NCI-H1930 (cell line): ENCODE data around the gene CALHM1.
"Not testable (repeated sequence)": the region's sequence is repeated elsewhere in the genome, so short reads cannot be mapped to it uniquely, and the experiment has no call there.

Experiments used
- DNase-seq, 2 experiments: peaks; one replicate each; lab custom pipeline; 2025; lab: John Stamatoyannopoulos, UW

The CALHM1 gene, protein sequence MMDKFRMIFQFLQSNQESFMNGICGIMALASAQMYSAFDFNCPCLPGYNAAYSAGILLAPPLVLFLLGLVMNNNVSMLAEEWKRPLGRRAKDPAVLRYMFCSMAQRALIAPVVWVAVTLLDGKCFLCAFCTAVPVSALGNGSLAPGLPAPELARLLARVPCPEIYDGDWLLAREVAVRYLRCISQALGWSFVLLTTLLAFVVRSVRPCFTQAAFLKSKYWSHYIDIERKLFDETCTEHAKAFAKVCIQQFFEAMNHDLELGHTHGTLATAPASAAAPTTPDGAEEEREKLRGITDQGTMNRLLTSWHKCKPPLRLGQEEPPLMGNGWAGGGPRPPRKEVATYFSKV

DNA sequence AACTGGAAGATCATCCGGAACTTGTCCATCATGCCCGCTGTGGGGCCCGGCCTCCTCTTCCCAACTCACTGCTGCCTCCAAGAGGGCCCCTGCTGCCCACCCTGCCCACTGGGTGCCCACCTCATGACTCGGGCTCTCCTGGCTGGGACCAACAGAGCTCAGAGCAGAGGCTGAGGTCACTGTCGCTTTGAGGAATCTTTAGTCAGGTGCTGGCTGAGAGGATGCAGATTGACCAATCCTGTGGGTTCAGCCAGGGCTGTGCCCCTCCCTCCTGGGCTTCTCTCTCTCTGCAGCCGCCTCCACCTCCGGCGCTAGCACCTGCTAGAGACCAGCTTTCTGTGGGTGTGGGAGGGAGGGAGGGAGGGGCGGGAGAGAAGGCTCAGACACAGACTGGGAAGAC is at the start of gene CALHM1:
Gene CALHM1, minus strand, starts transcription at position 181 of the 400 bp plus-strand sequence. Its CDS starts 149 bp downstream, at position 32.
- no peak for DNase-seq

DNA sequence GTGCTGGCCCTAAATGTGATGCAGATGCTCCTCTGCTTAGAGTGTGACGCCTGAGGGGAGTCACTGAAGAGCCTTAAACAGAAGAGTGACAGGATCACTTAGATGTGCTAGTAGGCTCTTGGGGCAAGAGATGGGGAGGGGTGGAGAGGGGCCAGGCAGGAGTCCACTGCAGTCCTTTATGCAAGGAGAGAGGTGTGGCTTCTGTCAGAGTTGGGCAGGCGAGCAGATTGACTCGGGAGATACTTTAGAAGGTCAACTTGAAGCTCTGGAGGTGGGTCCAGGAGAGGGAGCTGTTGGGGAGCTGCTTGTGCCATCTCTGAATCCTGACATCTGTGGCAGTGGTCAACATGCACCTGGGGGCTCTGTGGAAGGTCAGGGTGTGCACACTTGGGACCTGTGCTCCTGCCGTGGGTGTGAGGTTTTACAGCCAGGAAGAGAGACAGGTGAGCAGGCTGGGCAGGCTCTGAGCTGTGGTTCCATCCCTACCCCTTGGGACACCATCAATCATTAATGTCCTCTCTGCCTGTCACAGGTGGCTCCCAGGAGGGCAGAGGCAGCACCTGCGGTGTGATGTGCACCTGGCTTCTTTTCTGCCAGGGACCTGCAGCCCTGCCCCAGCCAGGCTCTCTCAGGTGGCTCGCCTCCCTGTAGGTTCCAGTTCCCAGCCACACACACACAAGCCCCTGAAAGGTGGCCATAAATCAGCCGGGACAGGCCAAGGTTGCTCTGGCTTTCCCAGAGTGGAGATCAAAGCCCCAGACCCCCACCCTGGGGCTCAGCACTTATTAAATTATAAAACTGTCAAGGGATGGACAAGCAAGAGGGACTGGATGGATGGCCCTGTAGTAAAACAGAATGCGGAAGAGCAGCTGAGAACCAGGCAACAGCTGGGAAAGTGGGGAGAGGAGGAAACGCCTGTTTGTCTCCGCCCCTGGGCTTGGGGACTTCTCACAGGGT is 48.8 kb upstream of the CALHM1 start:
- DNase-seq, result no peak

DNA sequence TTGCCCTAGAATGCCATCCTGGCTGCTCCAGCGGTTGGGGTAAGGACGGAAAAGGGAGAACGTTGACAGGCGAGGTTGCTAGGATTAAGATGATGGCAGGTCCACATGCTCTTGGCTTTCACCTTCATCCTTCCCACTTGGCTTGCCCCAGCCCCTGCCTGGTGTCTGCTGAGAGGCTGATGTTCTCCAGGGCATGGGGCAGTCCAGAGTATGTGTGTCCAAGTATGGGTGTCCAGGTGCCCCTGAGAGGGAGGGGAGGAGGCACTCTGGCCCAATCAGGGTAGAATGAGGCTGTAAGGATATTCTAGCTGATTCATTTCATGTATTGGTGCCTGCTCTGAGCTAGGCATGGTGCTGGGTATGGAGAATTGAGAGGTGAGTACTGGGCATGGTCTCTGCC is 47.4 kb upstream of the CALHM1 start:
- no peak for DNase-seq

DNA sequence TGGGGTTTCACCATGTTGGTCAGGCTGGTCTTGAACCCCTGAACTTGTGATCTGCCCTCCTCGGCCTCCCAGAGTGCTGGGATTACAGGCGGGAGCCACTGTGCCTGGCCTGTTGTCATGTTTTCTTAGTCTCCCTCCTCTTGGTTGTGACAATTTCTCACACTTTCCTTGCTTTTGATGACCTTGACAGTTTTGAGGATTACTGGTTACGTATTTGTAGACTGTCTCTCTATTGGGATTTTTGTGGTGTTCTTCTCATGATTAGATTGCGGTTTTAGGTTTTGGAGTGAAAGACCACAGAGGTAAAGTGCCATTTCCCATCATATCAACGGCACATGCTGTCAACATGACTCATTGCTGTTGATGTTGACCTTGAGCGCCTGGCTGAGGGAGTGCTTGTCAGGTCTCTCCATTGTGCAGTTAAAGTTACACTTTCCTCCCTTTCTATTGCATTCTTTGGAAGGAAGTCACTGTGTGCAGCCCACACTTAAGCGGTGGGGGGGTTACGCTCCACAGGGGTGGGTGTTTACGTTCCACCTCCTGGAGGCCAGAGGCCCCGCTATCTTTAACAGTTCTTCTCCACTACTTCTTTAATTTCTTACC is 45.6 kb upstream of the CALHM1 start:
- DNase-seq, result no peak

GRCh38 chr10:103503777-103504176 is 45.1 kb upstream of the CALHM1 start:
- not testable (repeated sequence) for DNase-seq

- DNase-seq, result no peak
Observed at GRCh38 chr10:103502849-103503660, 44.4 kb upstream of the CALHM1 start.

DNA sequence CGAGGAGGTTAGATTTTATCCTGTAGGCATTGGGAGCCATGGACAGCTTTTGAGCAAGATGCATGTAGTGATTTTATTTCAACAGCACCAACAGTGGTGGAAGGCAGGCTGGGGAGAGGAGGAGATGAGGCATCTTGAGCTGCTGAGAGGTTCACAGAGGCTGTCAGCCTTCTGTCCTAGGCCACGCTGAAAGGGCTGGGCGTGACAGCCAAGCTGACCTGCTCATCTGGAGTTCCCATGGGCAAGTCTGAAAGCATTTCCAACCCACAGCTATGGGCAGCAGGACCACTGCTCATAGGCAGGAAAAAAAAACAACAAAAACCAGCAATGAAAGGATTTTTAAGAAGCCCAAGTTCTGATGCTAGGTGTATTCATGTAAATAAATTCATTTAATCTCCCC is 42.5 kb upstream of the CALHM1 start:
- no peak for DNase-seq

GRCh38 chr10:103500481-103500880 is 41.8 kb upstream of the CALHM1 start:
- DNase-seq, result no peak

GRCh38 chr10:103499881-103500280 is 41.2 kb upstream of the CALHM1 start:
- DNase-seq, result no peak

DNA sequence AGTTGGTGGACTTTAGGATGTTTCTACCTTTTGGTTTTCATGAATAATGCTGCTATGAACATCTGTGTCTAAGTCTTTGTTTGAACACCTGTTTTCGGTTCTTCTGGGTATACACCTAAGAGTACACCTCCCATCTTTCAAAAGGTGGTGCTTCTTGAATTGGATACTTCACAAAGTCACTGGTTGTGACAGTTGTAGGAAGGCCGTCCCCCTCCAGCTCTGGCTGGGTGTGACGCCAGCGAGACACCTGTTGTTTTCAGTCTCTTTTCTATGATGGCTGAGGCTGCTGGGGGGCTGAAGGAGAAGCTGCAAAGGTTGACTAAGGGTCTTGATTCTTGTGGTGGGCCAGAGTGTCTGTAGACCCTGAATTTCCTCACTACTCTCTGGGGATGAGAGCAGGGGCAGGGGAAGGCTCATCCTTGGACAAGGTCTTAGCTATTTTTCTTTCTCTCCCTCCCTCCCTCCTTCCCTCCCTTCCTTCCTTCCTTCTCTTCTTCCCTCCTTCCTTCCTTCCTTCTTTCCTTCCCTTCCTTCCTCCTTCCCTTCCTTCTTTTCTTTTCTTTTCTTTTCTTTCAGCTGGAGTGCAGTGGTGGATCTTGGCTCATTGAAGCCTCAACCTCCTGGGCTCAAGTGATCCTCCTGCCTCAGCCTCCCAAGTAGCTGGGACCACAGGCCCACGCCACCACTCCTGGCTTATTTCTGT is 40.4 kb upstream of the CALHM1 start:
- no peak for DNase-seq

- DNase-seq, result no peak
Observed at GRCh38 chr10:103497161-103497915, 38.6 kb upstream of the CALHM1 start.

DNA sequence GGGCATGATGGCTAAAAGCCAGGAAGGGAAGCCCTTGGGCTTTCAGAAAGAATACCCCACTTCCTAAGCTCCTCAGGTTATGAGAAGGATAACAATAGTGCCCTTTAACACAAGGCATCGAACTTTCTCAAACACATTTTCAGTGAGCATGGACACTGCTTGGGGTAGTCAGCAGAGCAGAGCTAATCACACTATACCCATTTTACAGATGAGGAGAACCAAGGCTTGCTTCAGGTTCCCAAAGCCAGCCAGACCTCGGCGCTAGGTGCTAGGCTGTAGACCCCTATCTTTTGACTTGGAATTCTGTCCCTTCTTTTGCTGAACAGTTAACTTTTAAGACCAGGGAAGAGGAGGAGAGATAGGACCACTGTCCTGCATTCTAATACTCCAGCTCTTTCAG is 36.6 kb upstream of the CALHM1 start:
- no peak for DNase-seq

- DNase-seq, result no peak
Observed at GRCh38 chr10:103493916-103494877, 35.5 kb upstream of the CALHM1 start.

DNA sequence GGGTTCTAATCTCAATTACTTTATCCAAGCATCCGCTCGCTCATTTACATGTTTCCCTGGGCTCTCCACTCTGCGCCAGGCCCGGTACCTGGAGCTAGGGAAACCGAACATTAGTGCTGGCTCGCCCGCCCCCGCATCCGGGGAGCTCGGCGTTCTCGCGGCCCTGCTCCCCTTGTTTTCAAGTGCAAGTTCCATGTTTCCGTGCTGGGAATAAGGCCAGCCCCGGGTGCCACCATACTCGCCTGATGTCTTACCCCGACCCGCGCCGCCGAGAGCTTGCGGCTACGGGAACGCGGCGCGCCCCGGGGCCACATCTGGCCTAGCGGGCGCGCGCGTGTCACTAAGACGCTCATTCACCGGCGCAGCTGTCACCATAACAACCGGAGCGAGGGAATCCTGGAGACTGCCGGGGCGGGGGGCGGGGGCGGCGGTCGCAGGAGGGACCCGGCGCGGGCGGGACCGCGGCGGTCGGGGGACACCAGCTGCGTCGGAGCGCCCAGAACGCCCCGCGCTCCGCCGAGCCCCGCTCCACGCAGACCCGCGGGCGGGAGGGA is 34.7 kb upstream of the CALHM1 start, which contains the start of gene NEURL1:
Gene NEURL1, plus strand, starts transcription at position 344 of the 554 bp plus-strand sequence. CDS start 683 bp downstream, outside the sequence.
- peak in 1 of 2 experiments; percentile 5 for DNase-seq

DNA sequence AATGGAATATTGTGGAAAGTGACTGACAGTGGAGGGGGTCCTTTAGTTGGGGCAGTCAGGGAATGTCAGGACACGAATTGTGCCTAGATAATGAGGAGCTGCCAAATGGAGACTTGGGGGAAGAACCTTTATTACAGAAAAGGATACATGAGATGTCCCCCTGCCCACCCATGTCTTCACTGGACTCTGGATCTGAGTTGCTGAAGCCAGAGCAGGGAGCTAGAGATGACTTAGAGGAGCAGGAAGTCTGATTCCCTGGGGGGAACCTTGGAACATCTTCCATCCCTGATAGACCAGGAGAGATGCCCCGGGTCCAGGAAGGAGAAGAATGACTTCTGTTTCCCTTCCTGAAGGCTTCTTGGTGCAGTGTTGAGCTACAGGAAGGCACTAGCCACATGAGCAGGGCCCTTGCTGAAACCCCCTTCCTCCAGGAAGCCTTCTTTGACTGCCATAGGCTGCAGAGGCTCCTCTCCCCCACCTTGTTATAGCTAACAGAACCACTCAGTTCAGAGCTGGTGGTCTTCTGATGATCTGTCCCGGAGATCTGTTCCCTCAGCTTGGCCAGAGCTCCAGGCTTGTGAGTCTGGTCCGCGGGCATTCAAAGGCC is 34.1 kb upstream of the CALHM1 start:
- no peak for DNase-seq

- no peak for DNase-seq
Observed at GRCh38 chr10:103491729-103492364, 33.1 kb upstream of the CALHM1 start.

GRCh38 chr10:103490986-103491314 is 32.2 kb upstream of the CALHM1 start:
- DNase-seq, result no peak

GRCh38 chr10:103487410-103487708 is 28.7 kb upstream of the CALHM1 start:
- no peak for DNase-seq
